GM21423 (cell line): ENCODE results near the gene ELOVL5.
A peak's percentile ranks its signal among the peaks of the same experiment; 100 is the strongest.
"Not testable (repeated sequence)": the region's sequence is repeated elsewhere in the genome, so short reads cannot be mapped to it uniquely, and the experiment has no call there.

Experiments
- ATAC-seq: cut with Tn5 transposase; IDR thresholded peaks from one replicate; pipeline ENCODE4 v1.9.1; 2021; ENCODE audit warnings: mild to moderate bottlenecking, moderate library complexity; ENCODE audit not compliant: unreplicated experiment

Gene ELOVL5

GRCh38 chr6:53348371-53349208 is at the start of gene ELOVL5:
ELOVL5 (minus strand) TSS chr6:53348950; CDS start chr6:53295699, 53,251 bp downstream.
- peak; percentile 70 for ATAC-seq

- ATAC-seq, result no peak
Observed at GRCh38 chr6:53397283-53397682, 48.5 kb upstream of the ELOVL5 start.

GRCh38 chr6:53395986-53396385 is 47.2 kb upstream of the ELOVL5 start:
- ATAC-seq, result no peak

- ATAC-seq, result no peak
Observed at GRCh38 chr6:53394704-53395103, 46.0 kb upstream of the ELOVL5 start.

GRCh38 chr6:53391170-53391569 is 42.4 kb upstream of the ELOVL5 start:
- no peak for ATAC-seq

GRCh38 chr6:53390010-53390409 is 41.3 kb upstream of the ELOVL5 start:
- ATAC-seq, result no peak

- not testable (repeated sequence) for ATAC-seq
Observed at GRCh38 chr6:53388615-53389014, 39.9 kb upstream of the ELOVL5 start.

- no peak for ATAC-seq
Observed at GRCh38 chr6:53382421-53382820, 33.7 kb upstream of the ELOVL5 start.

- no peak for ATAC-seq
Observed at GRCh38 chr6:53378208-53378607, 29.5 kb upstream of the ELOVL5 start.

- no peak for ATAC-seq
Observed at GRCh38 chr6:53377793-53378192, 29.0 kb upstream of the ELOVL5 start.

GRCh38 chr6:53377289-53377688 is 28.5 kb upstream of the ELOVL5 start:
- ATAC-seq, result no peak

GRCh38 chr6:53376661-53377226 is 28.0 kb upstream of the ELOVL5 start:
- no peak for ATAC-seq

- no peak for ATAC-seq
Observed at GRCh38 chr6:53375847-53376246, 27.1 kb upstream of the ELOVL5 start.

GRCh38 chr6:53373638-53374037 is 24.9 kb upstream of the ELOVL5 start:
- no peak for ATAC-seq

- no peak for ATAC-seq
Observed at GRCh38 chr6:53369876-53370515, 21.2 kb upstream of the ELOVL5 start.

GRCh38 chr6:53369051-53369450 is 20.3 kb upstream of the ELOVL5 start:
- ATAC-seq, result no peak

GRCh38 chr6:53366128-53366641 is 17.4 kb upstream of the ELOVL5 start:
- ATAC-seq, result no peak

- no peak for ATAC-seq
Observed at GRCh38 chr6:53363341-53364079, 14.8 kb upstream of the ELOVL5 start.

GRCh38 chr6:53361549-53362031 is 12.8 kb upstream of the ELOVL5 start:
- no peak for ATAC-seq

GRCh38 chr6:53360093-53360912 is 11.6 kb upstream of the ELOVL5 start:
- no peak for ATAC-seq
